Stimulated activated effector memory CD8-positive, alpha-beta T cell treated with anti-CD3 and anti-CD28 coated beads, Interleukin-12 subunit alpha, Interleukin-12 subunit beta, amount 100 ng/mL, for 72 hours (primary cell): ENCODE data around the gene OR2H1.

Experiments used
- ATAC-seq: fragments of 150-1000 bp; cut with Tn5 transposase; 2 replicates; pipeline ENCODE4 v1.10.0; 2021
- DNase-seq, 2 donors: peaks; one replicate each; pipeline ENCODE4 v3.0.0; 2021 to 2022; ENCODE audit warnings: low spot score in 2 of 2
- H3K27ac Mint-ChIP-seq: one replicate; pipeline ENCODE4 v1.8.0; 2022; ENCODE audit warnings: mild to moderate bottlenecking, mixed read lengths
- H3K36me3 Mint-ChIP-seq: one replicate; pipeline ENCODE4 v1.8.0; 2022; ENCODE audit warnings: mild to moderate bottlenecking, mixed read lengths
- H3K4me1 Mint-ChIP-seq: one replicate; pipeline ENCODE4 v1.8.0; 2022; ENCODE audit warnings: mixed read lengths
- H3K4me3 Mint-ChIP-seq: one replicate; pipeline ENCODE4 v1.8.0; 2022; ENCODE audit warnings: mild to moderate bottlenecking, mixed read lengths
- H3K9me3 Mint-ChIP-seq: one replicate; pipeline ENCODE4 v1.8.0; 2022; ENCODE audit warnings: mixed read lengths

The OR2H1 gene

DNA sequence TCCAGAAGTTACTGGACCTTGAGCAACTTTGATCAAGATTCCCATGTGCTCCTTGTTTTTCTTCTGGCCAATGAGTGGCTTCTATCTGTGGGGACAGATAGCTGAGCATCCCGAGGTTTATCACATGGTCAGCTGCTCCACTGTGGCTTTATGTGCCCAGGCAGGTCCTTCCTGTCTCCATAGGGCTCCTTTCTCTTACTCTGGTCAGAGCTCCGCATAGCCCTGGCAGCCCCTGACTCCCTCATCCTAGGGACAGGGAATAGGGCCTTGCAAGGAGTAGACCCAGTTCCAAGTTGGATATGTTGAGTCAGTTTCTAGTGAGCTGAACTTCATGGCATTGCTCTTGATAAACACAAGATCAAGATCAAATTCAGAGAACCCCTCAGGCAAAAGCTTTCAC lies 37.2 kb downstream of the OR2H1 start:
- H3K36me3 Mint-ChIP-seq = no peaks in the 10 kb centered on the region
- DNase-seq (no peak), ATAC-seq (peak; percentile 31)
- no peaks in the 10 kb centered on the region for H3K9me3 Mint-ChIP-seq
- H3K4me1 Mint-ChIP-seq = no peaks in the 10 kb centered on the region
- H3K27ac Mint-ChIP-seq = no peak overlapping the region
- H3K4me3 Mint-ChIP-seq = no peak overlapping the region

DNA sequence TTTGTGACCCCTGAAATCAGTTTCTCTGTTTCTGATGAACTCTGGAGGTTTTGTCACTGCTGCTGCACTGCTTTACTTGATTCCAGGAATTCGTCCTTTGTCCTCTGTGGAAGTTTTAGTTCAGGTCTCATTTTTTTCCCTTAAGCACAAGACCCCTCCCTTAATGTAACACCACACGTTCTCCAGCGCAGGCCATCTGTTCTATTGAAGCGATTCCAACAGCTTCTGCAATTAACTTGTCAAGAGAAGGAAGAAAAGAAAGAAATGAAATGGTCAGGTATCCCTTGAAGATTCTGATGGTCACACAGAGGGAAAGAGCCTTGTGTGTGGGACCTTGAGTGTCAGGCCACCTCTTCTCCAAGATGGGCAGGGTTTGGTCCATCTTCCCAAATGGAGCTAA lies 38.6 kb downstream of the OR2H1 start:
- DNase-seq = no peak
- H3K9me3 Mint-ChIP-seq = no peaks in the 10 kb centered on the region
- H3K36me3 Mint-ChIP-seq = no peaks in the 10 kb centered on the region
- ATAC-seq = no peak
- H3K27ac Mint-ChIP-seq = no peak overlapping the region
- H3K4me1 Mint-ChIP-seq = no peaks in the 10 kb centered on the region
- no peak overlapping the region for H3K4me3 Mint-ChIP-seq

DNA sequence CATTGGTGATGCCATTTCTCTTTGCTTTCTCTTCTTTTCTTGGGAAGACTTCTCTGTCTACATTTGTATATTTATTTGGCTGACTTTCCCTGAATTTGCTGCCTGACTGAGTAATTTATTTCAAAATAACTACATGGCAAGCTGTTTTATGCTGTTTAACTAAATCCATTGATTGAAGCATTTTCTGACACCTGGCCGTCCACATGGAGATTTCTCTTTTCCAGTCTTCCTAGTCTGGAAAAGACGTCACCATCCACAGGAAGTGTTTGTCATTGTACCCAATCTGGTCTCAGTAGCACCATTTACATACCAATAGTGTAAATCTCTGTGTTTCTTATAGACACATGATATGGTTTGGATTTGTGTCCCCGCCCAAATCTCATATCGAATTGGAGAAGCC lies 40.0 kb downstream of the OR2H1 start:
- H3K36me3 Mint-ChIP-seq = no peaks in the 10 kb centered on the region
- no peak for DNase-seq
- ATAC-seq = no peak

DNA sequence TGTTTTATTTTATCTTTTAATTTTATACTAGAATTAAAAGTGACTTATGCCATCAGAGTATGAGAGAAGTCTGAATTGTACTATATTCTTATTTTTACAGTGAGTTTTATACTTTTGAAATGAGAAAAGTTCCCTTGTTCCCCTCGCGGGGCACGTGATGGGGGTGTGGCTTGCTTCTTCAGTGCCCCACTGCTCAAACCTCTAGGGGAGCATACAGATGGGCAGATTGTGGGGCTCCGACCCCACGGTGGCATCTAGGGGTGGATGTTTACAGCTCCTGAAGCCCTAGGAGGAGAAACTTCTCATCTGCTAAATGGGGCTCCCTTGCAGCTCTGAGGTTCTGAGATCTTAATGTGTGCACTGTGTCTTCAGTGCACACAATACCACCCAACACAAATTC lies 42.7 kb downstream of the OR2H1 start:
- H3K27ac Mint-ChIP-seq = no peak overlapping the region
- H3K4me1 Mint-ChIP-seq = no peaks in the 10 kb centered on the region
- H3K36me3 Mint-ChIP-seq = no peaks in the 10 kb centered on the region
- H3K9me3 Mint-ChIP-seq = no peaks in the 10 kb centered on the region
- DNase-seq = no peak
- no peak for ATAC-seq
- no peak overlapping the region for H3K4me3 Mint-ChIP-seq

More for the DNA sequence above, 40.0 kb downstream of the OR2H1 start:
- Mint-ChIP-seq H3K27ac (no peak overlapping the region), H3K4me1 (no peaks in the 10 kb centered on the region), H3K9me3 (no peaks in the 10 kb centered on the region), H3K4me3 (no peak overlapping the region)

DNA sequence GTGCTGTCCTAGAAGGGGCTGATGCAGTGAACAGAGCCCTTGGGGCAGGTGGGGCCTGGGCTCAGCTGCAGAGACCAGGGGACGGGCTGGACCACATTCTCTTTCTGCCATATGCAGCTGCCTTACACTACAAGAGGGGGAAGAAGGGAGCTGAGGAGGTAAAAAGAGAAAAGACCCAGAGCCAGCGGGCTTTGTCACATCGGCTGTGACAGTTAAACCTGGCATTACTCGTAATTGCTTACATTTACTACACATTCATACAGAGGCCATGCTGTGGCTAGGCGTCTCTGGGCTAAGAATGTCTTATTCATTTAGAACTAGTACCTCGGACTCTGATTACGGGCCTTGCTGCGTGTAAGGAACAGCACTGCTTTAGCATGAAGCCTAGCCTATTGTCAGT lies 43.6 kb downstream of the OR2H1 start:
- no peaks in the 10 kb centered on the region for H3K36me3 Mint-ChIP-seq
- no peak for ATAC-seq
- H3K4me3 Mint-ChIP-seq = no peak overlapping the region
- peak in 1 of 2 donors; percentile 33 for DNase-seq
- H3K9me3 Mint-ChIP-seq = no peaks in the 10 kb centered on the region
- no peaks in the 10 kb centered on the region for H3K4me1 Mint-ChIP-seq
- no peak overlapping the region for H3K27ac Mint-ChIP-seq

DNA sequence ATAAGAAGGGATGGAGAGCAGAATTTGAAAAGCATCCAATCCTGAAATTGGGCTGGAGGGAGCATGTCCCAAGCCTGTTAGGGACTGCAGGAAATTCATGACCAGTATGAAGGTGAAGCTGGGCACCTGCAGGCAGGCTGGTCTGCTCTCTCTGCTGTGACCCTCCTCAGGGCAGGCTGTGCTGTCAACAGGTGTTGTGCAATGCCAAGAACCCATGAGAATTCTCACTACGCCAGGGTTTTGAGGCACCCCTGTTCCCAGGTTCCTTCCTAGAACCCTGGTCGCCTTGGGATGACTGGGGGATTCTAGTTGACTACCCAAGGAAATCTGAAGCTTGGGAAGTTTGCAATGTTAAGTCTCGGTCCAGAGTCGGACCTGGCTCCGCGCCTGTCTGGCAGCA lies 44.2 kb downstream of the OR2H1 start:
- Mint-ChIP-seq H3K9me3 (no peaks in the 10 kb centered on the region), H3K27ac (no peak overlapping the region), H3K4me1 (no peaks in the 10 kb centered on the region), H3K4me3 (no peak overlapping the region), H3K36me3 (no peaks in the 10 kb centered on the region)
- no peak for DNase-seq
- ATAC-seq = no peak

DNA sequence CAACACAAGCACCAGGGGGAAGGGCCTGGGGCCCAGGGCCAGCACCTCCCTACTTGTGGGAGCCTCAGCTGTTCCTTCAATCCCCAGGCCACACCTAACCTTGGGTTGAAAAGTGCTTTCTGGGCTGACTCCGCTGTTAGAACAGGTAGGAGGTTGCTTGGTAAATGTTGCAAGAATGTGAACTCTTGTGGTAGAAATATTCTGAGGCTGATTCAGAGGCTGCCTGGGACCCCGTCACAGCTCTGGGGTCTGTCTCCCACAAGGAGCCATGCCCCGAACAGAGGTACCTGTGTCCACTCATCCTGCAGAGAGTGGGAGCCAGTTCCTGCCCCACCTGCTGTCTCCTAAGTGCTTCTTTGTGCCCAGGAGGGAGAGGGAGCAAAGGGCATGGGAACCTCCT lies 45.2 kb downstream of the OR2H1 start:
- no peak overlapping the region for H3K27ac Mint-ChIP-seq
- no peak overlapping the region for H3K4me3 Mint-ChIP-seq
- H3K9me3 Mint-ChIP-seq = no peaks in the 10 kb centered on the region
- no peaks in the 10 kb centered on the region for H3K4me1 Mint-ChIP-seq
- DNase-seq (no peak), ATAC-seq (no peak)
- H3K36me3 Mint-ChIP-seq = no peaks in the 10 kb centered on the region

DNA sequence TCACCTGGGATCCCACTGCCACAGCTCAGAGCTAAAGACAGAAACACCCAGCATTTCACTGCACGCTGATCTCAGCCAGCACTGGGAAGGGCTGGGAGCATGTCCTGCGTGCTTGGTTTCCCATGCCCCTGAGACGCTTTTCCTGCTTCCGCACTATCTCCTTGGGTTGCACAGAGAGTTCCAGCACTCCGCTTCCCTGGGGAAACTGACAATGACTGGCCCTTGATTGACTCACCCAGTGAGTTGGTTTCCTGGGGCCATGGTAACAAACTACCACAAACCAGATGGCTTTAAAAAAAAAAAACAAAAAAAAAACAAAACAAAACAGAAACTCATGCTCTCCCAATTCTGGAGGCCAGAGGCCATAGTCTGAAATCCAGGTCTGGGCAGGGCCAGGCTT lies 45.6 kb downstream of the OR2H1 start:
- Mint-ChIP-seq H3K36me3 (no peaks in the 10 kb centered on the region), H3K9me3 (no peaks in the 10 kb centered on the region), H3K27ac (no peak overlapping the region), H3K4me1 (no peaks in the 10 kb centered on the region), H3K4me3 (no peak overlapping the region)
- DNase-seq = no peak
- ATAC-seq = no peak

DNA sequence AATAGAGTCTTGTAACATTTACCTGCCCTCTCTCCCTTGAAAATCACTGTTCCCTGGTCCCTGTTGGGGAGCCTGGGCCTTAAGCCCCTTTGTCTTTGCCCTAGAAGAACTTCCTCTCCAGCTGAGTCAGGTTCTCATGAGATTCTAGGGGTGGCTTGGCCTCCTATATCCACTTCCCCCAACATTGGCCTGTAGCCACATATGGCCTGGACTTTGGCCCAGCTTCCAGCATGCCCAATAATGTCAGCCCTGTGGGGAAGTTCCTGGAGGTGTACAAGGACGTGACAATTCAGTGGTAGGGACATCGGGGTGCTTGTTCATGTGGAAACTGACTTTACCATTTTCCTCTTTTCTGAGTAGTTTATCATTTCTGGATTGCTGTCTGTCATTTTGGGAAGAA lies 48.0 kb downstream of the OR2H1 start:
- H3K4me3 Mint-ChIP-seq = no peak overlapping the region
- H3K36me3 Mint-ChIP-seq = no peaks in the 10 kb centered on the region
- H3K4me1 Mint-ChIP-seq = no peaks in the 10 kb centered on the region
- no peak overlapping the region for H3K27ac Mint-ChIP-seq
- ATAC-seq (no peak), DNase-seq (no peak)
- H3K9me3 Mint-ChIP-seq = no peaks in the 10 kb centered on the region

DNA sequence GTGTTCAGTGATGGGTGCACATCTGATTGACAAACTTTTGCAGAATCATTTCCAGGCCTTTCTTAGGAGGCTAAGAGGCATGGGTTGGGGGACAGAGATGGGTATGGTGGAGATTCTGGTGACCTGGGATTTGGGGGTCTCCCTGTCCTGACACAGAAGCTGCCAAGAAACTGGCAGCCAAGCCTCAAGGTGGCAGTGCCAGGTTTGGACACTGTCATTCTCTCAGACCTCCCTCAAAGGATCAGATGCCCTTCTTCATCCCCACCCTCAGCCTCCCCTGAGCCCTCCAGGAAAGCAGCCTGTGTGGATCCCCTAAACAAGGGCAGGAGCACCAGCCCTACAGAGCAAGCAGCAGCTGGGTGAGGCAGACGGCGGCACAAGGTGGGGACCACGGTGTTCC lies 48.9 kb downstream of the OR2H1 start:
- DNase-seq (no peak), ATAC-seq (no peak)
- H3K4me3 Mint-ChIP-seq = no peak overlapping the region
- no peaks in the 10 kb centered on the region for H3K36me3 Mint-ChIP-seq
- no peaks in the 10 kb centered on the region for H3K9me3 Mint-ChIP-seq
- no peak overlapping the region for H3K27ac Mint-ChIP-seq
- H3K4me1 Mint-ChIP-seq = no peaks in the 10 kb centered on the region

DNA sequence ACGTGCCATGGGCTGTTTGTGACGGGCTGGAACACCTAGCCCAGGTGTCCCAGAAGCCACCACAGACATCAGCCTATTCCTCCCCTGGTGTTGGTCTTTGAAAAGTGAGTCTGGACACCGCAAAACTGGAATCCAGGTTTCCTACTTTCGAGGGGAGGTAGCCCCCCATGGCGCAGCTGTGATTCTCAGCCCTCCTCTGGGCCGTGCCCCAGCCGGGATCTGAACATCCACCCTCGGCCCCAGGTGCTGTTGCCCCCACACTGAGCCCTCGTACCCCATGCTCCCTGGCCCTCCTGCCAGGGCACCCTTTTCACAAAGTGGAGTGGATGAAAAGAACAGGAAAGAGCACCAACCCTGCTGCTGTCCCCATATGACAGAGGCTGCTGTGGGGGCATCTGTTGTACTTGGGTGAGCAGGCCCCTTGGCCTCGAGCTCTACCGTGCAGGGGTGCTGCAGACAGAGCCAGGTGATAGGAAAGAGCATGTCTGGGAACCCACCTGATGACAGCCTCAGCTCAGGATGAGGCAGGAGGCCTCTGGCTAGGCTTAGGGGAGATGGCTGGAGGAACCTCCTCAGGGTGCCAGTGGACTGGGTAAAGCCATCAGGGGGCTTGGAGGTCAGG lies 49.6 kb downstream of the OR2H1 start:
- Mint-ChIP-seq H3K36me3 (no peaks in the 10 kb centered on the region), H3K4me1 (no peaks in the 10 kb centered on the region), H3K9me3 (no peaks in the 10 kb centered on the region), H3K27ac (no peak overlapping the region), H3K4me3 (no peak overlapping the region)
- DNase-seq = peak in 1 of 2 donors; percentile 32
- peak; percentile 17 for ATAC-seq

DNA sequence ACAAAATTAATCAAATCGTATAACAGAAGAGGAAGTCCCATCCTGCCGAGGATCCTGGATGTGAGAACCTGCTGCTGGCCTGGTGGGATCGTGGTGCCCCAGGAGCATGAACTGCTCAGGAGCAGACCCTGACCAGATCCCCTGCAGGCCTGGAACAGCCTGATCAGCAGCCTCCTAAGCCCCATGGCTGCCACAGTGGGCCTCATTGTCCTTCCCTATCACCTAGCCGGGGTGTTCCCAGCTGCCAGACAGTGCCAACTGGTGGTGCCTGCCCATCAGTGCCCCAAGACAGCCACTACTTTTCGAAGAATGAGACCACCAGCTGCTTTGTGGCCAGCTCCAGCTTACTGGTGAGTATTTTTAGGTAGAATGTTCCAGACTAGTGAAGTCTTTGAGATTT lies 50.4 kb downstream of the OR2H1 start:
- no peaks in the 10 kb centered on the region for H3K9me3 Mint-ChIP-seq

DNA sequence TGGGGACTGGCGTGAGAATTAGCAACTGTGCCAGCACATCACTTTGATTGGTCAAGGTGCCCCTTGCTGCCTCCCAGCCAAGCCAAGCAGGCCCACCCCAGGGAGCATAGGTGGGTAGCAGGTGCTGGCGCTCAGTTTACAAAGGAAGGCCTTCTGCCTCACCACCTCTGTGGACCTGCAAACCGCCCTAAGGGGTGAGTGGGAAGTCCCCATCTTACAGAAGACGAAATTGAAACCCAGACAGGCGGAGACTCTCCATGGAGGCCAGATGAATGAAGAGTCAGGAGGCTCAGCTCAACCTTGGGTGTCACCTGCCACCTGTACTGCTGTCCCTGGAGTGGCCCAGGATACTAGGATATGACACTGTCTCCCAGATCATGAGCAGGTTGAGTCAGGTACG lies 52.3 kb downstream of the OR2H1 start:
- no peak overlapping the region for H3K4me3 Mint-ChIP-seq
- H3K4me1 Mint-ChIP-seq = no peaks in the 10 kb centered on the region
- H3K27ac Mint-ChIP-seq = no peak overlapping the region
- ATAC-seq = peak; percentile 52
- no peaks in the 10 kb centered on the region for H3K9me3 Mint-ChIP-seq
- no peaks in the 10 kb centered on the region for H3K36me3 Mint-ChIP-seq
- DNase-seq = peak in 1 of 2 donors; percentile 50

More for the DNA sequence above, 50.4 kb downstream of the OR2H1 start:
- H3K4me1 Mint-ChIP-seq = no peaks in the 10 kb centered on the region
- H3K27ac Mint-ChIP-seq = no peak overlapping the region
- H3K4me3 Mint-ChIP-seq = no peak overlapping the region
- ATAC-seq (no peak), DNase-seq (no peak)
- H3K36me3 Mint-ChIP-seq = no peaks in the 10 kb centered on the region

DNA sequence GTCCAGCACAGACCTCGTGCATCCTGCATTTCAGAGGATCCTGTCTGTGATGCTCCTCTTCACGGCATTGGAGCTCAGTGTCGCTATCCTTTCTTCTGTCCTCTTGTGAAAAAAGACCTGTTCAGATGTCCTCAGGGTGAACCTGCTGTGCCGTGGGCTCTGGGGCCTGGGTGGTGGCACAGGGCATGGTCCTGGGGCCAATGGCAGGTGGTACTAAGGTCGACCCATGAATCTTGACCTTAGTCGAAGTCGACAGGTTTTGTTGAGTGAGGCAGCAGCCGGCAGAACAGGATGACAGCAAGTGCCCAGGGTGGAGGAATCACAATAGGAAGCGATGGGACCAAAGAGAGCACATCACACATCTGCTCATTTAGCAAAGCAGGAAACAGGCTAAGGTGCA lies 52.8 kb downstream of the OR2H1 start:
- H3K4me3 Mint-ChIP-seq = no peak overlapping the region
- no peak overlapping the region for H3K27ac Mint-ChIP-seq
- H3K36me3 Mint-ChIP-seq = no peaks in the 10 kb centered on the region
- DNase-seq (no peak), ATAC-seq (no peak)
- peaks cover under 1% of the 10 kb centered on the region for H3K4me1 Mint-ChIP-seq
- no peaks in the 10 kb centered on the region for H3K9me3 Mint-ChIP-seq

DNA sequence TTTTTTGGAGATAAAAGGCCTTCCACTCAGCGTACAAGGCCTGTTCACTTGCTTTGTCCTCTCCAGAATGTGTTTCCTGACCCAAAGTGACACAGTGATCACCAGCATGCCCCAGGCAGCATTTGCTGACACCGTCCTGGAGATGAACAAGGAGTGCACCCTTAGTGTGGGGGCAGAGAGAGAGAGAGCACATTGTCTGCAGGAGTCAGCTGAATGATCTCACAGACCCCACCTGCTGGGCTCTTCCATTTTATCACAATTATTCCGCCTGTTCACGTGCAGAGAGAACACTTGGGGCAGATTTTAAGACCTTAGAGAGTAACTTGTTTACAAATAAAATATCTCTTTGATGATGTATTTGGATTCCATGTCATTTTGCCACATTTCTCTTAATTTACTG lies 53.2 kb downstream of the OR2H1 start:
- Mint-ChIP-seq H3K4me1 (peaks cover 5% of the 10 kb centered on the region), H3K4me3 (no peak overlapping the region), H3K9me3 (no peaks in the 10 kb centered on the region), H3K27ac (no peak overlapping the region), H3K36me3 (no peaks in the 10 kb centered on the region)
- DNase-seq (no peak), ATAC-seq (no peak)

DNA sequence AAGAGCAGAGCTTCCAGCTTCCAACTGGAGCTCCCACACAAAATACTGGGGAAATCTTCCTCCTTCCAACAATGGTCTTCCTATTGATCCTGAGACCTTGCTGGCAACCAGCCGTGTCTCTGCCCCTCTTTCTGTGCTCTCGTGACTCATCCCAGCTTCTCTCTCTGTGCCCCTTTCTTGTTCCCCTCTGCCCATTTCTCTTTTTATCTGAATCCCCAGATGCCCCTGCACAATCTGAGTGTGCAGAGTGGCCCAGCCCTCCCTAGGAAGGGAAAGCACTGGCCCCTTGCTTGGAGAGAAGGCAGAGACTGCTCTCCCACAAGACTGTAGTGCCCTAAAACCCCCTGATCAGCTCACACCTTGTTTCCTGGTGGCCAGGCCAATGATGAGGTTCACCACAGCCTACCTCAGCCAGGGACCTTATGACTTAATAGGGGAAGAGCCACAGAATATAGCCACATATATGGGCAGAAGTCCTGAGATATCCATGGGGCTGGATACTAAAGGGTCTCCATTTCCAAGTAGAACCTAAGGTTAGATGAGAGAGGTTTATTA lies 53.9 kb downstream of the OR2H1 start:
- Mint-ChIP-seq H3K4me1 (peaks cover 7% of the 10 kb centered on the region), H3K27ac (no peak overlapping the region), H3K9me3 (no peaks in the 10 kb centered on the region), H3K4me3 (no peak overlapping the region), H3K36me3 (no peaks in the 10 kb centered on the region)
- ATAC-seq (no peak), DNase-seq (no peak)
